GF-D8 (cell line): ENCODE data around the gene RHOB.
"Not testable (repeated sequence)": the region's sequence is repeated elsewhere in the genome, so short reads cannot be mapped to it uniquely, and the experiment has no call there.

Source experiments
- DNase-seq: peaks from one replicate; lab custom pipeline; 2025; lab: John Stamatoyannopoulos, UW

Gene RHOB

GRCh38 chr2:20446917-20447436 is at the start of gene RHOB:
TSS of gene RHOB (plus strand) at chr2:20447074. CDS start at chr2:20447466, 392 bp downstream.
- no peak for DNase-seq

DNA sequence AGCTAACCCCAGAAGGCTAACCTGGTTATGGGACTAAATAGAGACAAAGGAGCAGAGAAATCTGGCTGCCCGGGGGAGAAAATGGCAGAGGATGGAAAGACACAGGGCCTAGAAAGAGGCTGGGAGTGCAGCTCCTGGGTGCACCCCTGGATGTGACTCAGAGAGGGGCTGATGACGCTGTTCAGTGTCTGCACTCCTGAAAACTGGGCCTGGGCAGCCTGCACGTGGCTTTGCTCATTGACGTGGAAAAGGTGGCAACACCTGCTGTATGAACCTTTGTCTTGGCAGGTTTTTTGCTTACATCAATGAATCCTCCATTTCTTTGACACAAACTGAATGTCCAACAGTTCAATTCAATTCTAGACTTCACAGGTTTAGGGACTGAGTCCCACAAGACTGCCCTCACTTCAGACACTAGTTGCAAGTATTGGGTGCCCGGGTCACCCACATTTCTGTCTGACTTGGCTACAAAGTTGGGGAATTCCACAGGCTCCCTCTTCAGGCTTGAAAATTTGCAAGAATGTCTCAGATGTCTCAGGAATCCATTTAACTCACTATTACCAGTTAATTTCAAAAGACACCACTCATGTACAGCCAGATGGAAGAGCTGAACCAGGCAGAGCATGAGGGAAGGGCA is 48.9 kb upstream of the RHOB start:
- DNase-seq, result no peak

- no peak for DNase-seq
Observed at GRCh38 chr2:20398956-20399567, 47.8 kb upstream of the RHOB start.

DNA sequence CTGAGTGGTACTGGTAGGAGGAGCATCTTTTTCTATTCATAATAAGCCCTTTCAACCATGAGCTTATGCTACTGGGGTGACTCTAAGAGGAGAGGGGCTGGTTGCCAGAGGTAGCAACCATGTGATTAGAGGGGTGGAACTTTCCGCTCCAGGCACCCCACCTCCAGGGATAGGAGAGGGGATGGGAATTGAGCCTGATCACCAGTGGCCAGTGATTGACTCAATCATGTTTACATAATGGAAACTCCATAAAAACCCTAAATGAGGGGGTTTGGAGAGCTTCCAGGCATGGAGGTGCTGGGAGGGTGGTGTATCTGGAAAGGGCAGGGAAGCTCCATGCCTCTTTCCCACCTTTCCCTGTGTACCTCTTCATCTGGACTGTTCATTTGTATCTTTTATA is 46.6 kb upstream of the RHOB start:
- no peak for DNase-seq

GRCh38 chr2:20400787-20401488 is 45.9 kb upstream of the RHOB start:
- DNase-seq, result no peak

DNA sequence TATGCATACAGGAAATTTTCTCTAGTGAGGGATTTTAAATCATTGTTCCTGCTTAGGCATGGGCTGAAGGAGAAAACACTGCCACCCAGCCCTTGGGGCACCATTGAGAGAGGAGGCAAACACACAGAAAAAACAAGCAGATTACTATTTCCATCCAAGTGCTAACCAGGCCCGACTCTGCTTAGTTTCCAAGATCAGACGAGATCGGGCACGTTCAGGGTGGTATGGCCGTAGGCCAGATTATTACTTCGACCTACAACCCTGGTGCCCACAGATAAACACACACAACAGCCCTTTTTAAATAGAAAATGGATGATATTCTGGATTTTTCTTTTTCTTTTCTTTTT is 45.4 kb upstream of the RHOB start:
- DNase-seq, result no peak

- no peak for DNase-seq
Observed at GRCh38 chr2:20403774-20404312, 43.0 kb upstream of the RHOB start.

DNA sequence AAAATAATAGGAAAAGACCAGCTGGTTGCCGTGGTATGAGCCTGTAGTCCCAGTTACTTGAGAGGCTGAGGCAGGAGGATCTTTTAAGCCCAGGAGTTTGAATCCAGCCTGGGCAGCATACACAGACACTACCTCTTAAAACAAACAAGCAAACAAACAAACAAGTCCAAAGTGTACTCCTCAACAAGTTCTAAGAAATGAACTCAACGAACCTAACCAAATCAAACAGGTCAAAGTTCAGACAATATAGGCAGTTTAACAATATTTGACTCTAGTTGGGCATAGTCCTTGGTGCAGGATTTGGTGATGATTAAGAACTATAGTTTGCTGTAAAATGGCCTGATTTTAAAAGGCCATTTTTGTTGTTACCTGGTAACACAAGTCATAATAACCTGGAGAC is 41.9 kb upstream of the RHOB start:
- DNase-seq, result no peak

GRCh38 chr2:20409039-20409438 is 37.8 kb upstream of the RHOB start:
- no peak for DNase-seq

GRCh38 chr2:20410556-20411277 is 36.2 kb upstream of the RHOB start:
- no peak for DNase-seq

GRCh38 chr2:20411361-20411894 is 35.4 kb upstream of the RHOB start:
- peak; percentile 14 for DNase-seq

DNA sequence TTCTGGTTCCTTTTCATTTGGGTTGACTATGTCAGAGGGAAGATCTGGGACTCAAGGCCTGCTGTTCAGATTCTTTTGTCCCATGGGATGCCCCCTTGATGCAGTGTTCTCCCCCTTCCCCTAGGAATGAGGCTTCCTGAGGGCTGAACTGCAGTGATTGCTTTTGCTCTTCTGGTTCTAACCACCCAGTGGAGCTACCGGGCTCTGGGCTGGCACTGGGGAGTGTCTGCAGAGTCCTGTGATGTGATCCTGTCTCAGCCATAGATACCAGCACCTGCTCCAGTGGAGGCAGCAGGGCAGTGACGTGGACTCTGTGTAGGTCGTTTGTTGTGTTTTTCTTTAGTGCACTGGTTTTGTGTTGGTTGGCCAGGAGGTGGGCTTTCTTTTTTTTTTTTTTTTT is 32.1 kb upstream of the RHOB start:
- no peak for DNase-seq

DNA sequence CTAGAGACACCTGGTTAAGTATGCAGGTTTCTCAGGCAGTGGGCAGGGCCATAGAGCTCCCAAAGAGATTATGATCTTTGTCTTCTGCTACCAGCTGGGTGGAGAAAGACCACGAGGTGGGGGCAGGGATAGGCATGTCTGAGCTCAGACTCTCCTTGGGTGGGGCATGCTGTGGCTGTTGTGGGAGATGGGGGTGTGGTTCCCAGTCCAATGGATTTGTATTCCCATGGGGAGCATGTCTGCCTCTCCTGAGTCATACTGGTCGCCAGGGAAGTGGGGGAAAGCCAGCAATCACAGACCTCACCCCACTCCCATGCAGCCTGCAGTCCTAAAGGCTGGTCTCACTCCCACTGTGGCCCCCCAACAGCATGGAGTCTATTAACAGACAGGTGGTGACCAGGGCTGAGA is 31.4 kb upstream of the RHOB start:
- no peak for DNase-seq

GRCh38 chr2:20416723-20417122 is 30.2 kb upstream of the RHOB start:
- no peak for DNase-seq

DNA sequence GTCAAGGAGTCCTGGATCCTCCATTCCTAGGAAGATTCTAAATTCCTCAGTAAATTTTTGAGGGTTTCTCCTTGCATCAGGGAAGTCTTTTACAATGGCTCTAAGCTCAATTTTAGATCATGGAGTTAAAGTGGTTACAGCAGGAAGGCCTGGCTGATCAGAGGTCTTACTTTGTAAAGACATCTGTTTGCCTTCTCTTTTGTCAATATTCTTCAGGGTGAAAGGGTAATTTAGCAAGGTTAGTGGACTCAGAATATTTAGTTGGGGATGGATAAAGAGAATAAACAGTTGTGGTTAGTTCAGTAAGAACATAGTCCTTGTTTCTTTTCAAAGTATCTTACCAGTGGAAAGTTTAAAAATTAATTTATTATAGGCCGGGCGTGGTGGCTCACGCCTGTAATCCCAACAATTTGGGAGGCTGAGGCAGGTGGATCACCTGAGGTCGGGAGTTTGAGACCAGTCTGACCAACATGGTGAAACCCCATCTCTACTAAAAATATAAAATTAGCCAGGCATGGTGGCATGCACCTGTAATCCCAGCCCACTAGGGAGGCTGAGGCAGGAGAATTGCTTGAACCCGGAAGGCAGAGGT is 29.5 kb upstream of the RHOB start:
- DNase-seq, result not testable (repeated sequence)

GRCh38 chr2:20418519-20418918 is 28.4 kb upstream of the RHOB start:
- DNase-seq, result no peak

DNA sequence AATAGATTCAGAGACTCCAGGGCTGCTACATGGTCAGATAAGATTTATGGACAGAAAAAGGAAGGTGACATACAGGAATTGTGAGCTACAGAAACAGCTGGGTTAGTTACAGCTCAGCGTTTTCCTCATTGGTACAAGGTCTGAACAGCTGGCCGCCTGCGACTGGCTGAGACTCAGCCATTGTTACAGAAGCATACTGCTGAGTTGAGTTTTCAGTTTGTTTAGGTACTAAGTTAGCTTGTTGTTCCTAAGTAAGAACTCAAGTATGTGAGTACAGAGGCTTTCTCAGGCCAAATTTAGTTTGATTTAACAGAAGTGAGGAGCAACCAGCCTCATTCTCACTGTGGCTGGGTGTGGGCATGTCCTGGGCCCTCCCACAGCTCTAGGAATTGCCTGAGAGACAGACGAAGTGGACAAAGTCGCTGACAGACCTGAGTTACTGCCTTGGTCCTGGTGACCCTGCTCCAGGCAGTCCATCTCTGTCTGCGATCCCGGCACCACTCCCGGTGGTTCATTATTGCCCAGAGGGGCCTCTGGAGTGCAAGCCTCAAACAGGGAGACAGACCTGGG is 27.8 kb upstream of the RHOB start:
- DNase-seq, result no peak

DNA sequence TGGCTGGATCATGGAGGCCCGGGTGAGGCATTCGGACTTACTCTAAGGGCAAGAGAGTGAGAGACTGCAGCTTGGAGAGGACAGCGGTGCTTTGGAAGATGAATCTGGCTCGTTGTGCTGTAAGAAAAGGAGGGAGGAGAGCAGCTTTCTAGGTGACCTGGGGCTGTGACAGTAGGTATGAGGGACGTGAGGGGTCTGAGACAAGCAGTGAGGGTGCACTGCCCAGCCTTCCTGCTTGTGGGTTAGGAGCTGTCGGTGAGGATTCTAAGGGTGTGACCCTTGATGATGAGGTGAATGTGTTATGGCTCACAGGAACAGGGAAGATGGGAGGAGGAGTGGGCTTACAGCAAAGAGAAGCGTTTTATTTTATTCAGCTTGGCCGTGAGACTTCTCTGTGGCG is 27.1 kb upstream of the RHOB start:
- no peak for DNase-seq

DNA sequence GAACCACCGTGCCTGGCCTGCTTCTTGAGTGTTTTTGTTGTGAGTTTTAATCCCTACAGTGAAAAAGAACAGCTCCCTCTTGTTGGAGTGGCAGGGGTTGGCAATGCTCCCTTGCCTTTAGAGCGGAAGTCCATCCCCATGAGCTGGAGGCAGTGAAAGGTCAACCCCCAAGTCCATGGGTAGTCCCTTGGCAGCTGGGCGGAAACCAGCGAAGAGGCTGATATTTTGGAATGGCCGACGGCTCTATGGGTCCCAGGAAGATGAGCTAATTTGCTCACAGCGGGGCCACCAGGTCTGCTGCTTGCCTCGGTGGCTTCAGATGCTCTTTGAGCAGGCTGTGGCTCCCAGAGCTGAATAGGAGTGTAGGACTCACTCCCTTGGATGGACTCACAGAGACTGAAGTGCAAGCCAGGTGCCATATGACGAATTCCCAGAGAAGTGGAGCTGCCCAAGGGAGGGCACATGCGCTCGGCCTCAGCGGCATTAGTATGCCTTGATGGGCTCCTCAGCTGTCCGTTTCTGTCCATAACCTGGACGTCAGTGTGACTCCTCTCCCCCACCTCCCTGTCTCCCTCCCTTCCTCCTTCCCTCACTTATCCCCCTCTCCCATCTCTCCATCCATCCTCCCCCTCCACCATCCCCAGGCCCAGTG is 25.4 kb upstream of the RHOB start:
- DNase-seq, result no peak

DNA sequence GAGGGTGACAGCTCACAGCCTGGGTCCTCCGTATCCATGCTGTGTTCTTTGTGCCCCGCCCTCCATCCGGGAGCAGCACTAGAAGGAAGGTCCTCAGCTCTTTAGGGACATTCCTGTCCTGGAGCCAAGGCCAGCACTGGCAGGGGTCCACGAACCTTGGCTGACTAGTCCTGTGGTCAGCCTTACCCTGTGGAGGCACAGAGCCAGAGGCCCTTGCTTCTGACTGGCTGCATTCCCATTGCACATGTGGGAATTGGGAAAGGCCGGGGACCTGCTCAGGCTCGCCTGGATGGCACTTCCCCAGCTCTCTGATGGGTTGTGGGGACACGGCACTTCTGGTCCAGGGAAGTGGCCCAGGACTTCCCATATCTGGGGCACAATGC is 24.9 kb upstream of the RHOB start:
- DNase-seq, result no peak
